Measurements from ENCODE around the gene CCT6B.
A peak's percentile ranks its signal among the peaks of the same experiment; 100 is the strongest.
"Not testable (repeated sequence)": the region's sequence is repeated elsewhere in the genome, so short reads cannot be mapped to it uniquely, and the experiment has no call there.

Gene CCT6B

DNA sequence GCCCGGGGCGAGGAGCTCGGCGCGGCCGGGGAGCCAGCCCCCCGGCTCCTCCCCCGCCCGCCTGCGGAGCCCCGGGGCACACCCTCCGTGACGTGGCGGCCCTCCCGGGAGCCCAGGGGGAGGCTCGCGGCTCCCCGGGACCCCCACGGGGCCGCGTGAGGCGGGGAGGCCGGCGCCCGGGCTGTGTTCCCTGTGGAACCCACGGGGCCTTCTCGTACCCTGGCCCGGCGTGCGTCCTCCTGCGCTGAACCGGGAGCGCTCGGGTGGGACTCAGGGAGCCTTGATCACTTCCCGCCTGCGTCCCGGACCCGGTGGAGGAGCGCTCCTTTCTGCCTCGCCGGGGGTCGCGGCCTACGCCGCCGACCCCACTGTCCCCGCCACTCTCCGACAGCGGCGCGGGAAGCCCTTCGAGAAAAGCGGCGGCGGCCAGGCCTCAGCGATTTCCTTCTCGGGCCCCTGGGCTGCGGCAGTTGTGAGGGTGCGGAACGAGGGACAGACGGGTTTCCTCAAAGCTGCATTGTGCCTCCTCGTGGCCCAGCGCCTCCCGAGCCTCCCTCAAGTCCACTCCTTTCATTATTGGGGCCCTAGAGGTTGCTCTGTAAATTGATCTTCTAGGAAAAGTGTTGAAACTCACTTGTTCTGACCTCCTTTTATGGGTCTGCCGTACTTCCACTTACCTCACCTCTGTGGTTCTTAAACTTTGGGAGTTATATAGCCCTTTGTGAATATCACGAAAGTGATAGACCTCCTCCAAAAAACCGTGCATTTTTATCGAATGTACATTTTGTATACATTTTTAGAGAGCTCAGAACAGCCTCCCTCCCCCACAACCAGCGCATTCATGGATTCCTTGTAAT is 19.6 kb upstream of the CCT6B start:
- peak; percentile 55 for DNase-seq (ENCODE audit: low read depth)

DNA sequence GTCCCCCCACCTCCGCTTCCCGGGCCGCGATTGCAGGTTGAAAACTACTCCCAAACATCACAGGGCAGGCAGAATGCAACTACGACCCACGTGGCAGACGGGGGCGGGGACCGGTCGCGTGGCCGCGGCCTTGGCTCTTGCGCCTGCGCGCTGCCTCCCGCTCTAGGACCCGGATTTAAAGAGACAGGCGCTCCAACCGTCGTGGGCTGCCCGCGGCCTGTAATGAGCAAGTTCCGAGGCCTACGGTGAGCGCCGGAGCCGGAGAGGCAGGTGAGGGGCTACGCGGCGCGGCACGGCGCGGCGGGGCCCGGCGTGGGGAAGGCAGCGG is 19.1 kb upstream of the CCT6B start, which contains the start of gene LIG3:
Gene LIG3, plus strand, starts transcription at position 160 of the 328 bp plus-strand sequence. CDS start 2,494 bp downstream, outside the sequence.
- DNase-seq (ENCODE audit: low read depth): peak; percentile 90

DNA sequence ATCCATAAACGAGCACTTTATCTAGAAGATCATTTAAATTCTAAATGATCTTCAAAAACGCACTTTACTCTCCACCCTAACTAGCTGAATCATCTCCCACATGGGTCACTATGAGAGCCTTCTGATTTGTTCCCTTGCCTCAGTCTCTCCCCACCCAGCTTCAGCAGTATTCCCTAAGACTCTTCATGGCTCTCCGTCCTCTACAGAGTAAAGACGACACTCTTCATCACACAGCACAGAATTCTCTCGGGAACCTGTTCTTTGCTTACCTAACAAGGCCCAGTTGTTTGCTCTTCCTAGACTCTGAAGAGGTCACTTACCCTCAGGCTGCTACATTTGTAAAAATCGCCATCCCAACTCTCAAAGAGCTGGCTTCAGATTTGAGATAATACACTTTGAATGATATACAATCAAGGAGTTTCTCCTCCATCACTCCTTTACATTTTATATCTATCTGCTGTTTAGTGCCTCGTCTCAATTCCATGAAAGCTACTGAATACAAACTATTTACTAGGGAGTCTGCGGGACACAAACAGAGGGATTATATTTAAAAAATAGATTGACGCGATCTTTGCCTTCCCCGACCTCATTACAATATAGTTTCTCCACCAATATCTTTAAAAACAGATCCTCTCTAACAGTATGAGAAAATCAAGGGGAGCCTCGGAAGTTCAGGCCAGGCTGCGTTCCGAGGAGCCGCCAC is 18.5 kb upstream of the CCT6B start:
- no peak for DNase-seq (ENCODE audit: low read depth)

DNA sequence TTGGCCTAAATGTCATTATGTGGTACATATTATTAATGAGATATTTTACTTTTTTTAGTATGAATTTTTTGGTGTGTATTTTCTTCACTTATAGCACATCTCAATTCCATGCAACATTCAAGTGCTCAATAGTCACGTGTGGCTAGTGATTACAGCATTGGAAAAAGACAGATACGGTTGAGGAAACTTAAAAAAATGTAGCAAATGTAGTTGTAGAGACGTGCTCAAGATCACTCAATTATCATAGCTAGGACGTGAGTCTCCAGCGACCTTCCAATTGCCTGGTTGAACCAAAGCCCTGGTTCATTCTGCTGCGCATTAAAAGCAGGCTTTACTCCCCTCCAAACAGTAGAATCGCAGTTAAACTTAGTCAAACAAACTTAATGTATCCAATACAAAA is 17.9 kb upstream of the CCT6B start:
- no peak for DNase-seq (ENCODE audit: low read depth)

DNA sequence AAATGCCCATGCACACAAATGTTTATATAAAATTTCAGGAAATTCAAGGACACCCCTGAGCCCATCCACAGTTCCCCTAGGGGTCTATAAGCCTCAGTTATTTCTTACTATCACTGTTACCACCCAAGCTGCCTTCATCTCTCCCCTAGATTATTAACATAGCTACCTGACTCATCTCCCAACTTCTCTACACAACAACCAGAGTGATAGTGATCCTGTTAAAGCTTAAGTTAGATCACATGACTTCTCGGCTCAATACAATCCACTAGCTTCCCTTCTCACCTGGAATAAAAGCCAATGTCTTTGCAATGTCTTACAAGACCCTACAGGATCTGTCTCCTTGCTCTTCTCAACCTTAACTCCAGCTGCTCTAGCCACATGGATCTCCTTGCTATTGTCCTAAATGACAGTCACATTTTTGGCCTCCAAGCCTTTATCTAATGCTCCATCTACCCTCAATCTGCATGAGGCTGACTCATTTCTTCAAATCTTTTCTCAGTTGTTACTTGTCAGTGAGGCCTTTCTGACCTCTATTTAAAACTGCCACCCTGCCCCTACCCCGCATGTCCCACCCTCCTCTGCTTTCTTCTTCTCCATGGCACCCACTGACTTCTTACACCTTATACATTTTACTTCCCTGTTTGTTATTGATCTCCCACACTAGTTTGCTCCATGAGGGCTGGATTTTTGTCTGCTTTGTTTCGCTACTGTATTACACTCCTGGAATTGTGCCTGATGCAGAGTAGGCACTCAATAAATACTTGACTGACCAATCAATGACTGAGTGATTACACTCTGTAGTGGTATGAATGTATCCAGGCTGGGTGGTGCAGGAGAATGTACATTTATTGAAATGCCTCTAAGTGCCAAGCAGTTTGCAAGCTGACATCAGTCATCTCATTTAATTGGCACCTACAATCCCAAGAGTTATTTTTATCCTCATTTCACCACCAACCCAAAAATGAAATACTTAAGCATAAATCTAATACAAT is 13.8 kb upstream of the CCT6B start:
- no peak for DNase-seq (ENCODE audit: low read depth)

DNA sequence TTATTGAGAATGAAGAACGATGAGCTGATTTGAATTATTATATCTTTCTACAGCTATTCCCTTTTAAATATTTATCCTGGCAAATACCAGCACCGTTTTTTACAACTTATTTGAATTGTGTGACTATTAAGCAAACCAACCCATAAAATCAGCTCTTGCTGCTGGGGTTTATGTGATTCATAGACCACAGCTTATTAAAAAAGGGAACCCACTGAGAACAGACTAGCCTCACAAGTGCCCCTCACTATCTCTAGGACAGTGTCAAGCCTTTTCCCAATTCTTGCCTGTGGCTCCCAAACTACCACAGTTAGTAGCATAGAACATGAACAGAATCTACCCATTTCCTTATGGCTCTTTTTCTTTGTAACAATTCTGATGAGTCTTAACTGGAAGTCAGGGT is 12.9 kb upstream of the CCT6B start:
- no peak for DNase-seq (ENCODE audit: low read depth)

DNA sequence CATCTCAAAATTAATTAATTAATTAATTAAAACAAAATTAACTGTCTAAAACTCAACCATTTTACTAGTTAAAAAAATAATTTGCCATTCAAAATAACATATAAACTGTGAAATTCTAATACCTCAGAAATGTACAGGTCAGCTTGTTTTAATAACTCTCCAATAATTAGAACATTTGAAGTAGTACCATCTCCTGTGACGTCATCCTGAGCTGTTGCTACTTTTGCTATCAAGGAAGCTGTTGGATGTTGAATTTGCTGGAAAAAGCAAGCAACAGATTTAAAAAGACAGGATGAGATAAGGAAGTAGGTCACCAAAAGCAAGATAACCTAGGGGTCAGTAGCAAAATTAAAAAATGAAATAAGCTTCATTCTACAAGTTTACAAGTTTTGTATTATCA is 2.8 kb downstream of the CCT6B start:
- DNase-seq (ENCODE audit: low read depth): no peak

DNA sequence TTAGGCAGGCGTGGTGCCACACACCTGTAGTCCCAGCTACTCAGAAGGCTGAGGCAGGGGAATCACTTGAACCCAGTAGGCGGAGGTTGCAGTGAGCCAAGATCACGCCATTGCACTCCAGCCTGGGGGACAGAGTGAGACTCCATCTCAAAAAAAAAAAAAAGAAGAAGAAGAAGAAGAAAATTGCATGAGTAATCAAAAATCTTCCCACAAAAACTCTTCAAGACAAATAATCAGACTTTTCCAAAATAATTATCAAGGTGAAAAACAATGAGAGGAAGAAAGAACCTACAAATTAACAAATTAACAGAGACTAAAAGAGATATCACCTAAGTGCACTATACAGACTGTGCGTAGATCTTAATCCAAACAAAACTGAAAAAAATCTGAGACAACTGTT is 10.5 kb downstream of the CCT6B start:
- not testable (repeated sequence) for DNase-seq (ENCODE audit: low read depth)

DNA sequence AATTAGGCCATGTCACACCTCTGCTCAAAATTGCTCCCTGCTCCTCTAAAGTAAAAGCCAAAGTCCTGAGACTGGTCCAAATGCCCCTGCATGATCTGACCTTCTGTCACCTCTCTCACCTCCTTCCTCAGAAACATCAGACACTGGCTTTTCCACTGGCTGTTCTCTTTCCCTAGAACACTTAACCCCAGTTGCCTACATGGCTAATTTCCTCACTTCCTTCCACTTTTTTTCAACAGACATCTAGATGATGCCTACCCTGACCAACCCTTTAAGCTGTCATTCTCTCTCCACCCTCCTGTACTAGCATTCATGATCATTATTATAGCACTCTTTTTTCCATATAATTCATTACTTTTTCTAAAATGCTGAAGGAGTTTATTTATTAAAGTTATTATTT is 31.0 kb downstream of the CCT6B start:
- DNase-seq (ENCODE audit: low read depth): no peak

DNA sequence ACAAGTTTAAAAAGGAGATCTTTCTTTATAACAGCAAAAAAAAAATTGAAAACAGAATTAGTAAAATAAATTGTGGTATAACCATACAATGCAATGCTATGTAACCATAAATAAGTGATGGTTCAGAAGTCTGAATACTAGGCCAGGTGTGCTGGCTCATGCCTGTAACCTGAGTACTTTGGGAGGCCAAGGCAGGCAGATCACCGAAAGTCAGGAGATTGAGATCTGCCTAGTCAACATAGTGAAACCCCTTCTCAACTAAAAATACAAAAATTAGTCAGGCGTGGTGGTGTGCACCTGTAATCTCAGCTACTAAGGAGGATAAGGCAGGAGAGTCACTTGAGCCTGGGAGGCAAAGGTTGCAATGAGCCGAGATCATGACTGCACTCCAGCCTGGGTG is 34.6 kb downstream of the CCT6B start:
- DNase-seq (ENCODE audit: low read depth): no peak

DNA sequence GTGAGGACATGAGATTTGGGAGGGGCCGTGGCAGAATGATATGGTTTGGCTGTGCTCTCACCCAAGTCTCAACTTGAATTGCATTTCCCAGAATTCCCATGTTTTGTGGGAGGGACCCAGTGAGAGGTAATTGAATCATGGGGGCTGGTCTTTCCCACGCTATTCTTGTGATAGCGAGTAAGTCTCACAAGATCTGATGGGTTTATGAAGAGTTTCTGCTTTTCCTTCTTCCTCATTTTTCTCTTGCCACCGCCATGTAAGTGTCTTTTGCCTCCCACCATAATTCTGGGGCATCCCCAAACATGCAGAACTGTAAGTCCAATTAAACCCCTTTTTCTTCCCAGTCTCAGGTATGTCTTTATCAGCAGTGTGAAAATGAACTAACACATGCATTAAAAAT is 40.6 kb downstream of the CCT6B start:
- no peak for DNase-seq (ENCODE audit: low read depth)

DNA sequence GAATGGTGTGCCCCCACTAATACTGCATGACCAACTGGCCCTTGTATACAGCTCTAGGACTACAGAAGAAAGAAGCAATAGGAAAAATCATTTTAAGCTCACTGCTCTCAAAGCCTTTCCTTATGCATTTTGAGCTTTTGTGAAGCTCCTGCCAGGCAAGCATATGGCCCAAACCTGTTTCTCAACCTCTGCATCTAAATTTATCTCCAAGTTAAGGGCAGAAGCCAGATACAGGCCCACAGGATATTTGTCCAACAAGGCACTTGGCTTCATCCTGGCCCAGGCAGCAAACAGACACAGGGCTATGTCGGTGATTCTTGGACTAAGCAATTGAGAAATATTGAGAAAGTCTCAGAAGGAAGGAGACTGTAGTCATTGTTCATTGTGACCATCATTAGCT is 43.9 kb downstream of the CCT6B start:
- no peak for DNase-seq (ENCODE audit: low read depth)

DNA sequence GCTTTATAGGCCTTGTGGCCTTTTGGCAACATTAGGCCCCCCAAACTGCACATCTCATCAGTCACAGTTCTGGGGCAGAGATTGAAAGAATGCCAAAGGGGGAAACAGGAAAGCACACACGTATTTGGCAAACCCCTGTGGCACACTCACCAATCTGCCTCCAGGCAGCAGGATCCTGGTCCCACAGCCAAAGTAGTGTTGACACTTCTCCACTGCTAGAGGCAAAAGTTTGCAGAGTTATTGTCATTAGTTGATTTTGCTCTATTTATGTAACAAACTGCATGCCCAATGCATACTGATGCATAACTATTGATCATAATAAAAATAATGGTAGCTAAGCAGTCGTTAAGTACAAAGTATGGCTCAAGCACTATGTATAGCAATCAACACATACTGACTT is 45.1 kb downstream of the CCT6B start:
- no peak for DNase-seq (ENCODE audit: low read depth)

DNA sequence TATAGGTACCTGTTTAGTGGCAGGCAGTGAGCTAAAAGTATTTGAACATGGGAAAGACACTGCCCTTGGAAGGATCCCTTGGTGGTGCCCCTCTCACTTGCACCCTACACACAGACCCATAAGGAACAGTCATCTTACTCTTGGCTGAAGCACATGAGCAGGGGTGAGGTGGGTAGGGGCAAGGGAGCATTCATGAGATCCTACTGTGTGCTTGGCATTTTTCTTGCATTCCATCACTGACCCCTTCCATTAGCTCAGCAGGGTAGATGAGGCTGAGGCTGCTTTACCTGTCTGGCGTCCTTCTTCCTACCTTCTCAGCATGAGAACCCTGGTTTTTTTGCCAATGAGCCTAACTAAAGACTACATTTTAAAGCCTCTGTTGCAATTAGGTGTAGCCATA is 48.3 kb downstream of the CCT6B start:
- no peak for DNase-seq (ENCODE audit: low read depth)

DNA sequence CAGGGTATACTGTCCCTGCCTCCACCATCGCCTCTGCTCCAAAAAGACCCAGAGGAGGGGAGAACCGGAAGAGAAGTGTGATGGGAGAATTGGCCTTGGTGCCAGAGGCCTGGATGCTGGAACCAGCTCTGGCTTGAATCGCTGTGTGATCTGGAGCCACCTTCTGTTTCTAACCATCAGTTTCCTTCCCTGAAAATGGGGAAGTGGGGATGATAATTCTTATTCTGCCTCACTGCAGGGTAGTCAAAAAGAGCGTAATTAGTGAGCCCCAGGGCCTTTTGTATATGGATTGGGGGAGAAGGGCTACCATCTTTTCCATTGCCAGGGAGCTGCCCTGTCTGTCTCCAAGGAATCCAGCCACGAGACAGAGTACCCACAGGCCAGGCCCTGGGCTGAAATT is 52.2 kb downstream of the CCT6B start:
- no peak for DNase-seq (ENCODE audit: low read depth)

DNA sequence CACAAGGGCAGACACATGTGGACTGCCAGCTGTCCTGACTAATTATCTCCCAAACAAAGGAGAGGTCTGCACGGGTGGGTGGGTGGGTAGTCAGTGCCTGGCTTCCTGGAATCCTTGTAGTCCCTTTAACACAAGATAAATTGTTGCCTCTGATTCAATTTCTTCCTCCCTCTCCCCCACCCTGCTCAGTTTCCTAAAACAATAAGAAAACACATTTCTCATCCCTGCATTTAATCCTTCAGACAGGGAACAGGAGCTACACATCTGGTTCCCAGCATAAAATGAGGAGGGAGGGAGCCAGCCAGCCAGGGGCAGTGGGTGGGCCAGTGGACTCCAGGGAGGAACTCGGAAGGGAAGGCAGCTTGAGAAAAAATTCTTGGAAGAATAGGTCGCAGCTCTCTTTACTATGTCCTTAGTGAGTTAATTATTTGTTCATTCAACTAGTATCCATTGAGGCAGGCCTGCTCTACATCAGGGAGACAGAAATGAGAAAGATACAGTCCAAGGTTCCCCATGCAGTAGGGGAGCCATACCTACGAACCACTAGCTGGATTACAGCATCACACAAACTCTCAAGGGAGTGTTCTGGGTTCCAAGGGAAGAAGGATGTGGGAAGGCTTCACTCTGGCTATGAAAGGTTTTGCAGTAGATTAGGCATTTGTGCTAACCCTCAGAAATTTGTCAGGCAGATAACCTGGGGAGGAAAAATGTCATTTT is 58.3 kb downstream of the CCT6B start:
- no peak for DNase-seq (ENCODE audit: low read depth)

DNA sequence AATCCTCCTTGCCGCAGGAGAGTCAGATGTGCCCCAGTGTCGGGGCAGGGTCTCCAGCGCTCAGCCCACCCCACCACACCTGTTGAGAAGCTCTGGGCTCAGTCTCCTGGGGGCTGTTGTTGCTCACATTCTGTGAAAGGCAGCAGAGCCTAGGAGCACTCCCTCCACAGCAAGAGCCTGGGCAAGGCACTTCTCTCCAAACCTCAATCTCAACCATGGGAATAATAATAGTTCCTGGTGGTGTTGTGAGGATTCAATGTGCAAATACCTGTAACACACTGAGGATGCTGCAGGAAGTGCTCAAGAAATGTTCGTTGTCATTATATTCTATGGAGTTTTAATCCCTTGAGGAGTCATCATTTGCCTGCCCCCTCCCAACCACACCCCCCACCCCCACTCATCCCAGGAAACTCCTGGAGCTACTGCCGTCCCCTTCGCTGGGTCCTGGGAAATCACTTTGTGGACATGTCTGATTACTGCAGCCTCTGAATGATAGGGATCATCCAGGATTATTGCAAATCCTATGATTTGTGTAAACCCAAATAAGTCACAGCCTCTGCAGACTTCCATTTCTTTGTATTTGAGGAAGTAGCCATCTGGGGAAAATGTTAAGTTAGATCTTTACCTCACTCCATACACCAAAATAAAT is 61.5 kb downstream of the CCT6B start:
- no peak for DNase-seq (ENCODE audit: low read depth)

DNA sequence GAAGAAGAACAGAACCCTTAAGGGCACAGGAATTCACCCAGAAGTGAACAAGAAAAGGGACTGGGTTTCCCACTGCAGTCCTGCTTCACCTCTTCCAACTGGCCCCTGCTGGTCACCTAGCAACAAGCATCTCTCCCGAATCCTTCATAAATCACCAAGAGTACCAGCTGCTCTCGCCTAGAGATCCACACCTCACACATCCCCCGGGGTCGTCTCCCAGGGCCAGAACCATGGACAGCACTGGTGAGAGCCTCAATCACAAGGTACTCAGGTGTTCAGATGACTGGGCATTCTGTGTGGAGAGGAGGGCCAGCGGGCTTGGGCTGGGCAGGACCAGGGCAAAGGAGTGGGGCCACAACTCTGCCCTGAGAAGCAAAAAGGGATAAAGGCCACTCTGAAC is 65.9 kb downstream of the CCT6B start:
- no peak for DNase-seq (ENCODE audit: low read depth)

DNA sequence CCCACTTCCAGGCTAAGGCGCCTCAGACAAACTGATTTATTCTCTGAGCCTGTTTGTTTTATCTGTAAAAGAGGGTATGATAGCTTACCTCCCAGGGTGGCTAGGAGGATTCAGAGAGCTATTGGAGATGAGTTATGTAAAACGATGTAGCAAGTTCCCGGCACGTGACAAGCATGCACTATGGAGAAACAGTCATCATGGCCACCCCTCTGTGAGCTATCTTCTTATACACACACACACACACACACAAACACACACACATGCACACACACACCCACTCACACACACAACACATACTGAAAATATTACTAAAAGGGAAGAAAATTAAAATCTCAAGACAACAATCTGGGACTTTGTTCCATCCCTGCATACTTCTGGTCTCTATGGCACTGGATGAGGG is 66.3 kb downstream of the CCT6B start:
- DNase-seq (ENCODE audit: low read depth): no peak

DNA sequence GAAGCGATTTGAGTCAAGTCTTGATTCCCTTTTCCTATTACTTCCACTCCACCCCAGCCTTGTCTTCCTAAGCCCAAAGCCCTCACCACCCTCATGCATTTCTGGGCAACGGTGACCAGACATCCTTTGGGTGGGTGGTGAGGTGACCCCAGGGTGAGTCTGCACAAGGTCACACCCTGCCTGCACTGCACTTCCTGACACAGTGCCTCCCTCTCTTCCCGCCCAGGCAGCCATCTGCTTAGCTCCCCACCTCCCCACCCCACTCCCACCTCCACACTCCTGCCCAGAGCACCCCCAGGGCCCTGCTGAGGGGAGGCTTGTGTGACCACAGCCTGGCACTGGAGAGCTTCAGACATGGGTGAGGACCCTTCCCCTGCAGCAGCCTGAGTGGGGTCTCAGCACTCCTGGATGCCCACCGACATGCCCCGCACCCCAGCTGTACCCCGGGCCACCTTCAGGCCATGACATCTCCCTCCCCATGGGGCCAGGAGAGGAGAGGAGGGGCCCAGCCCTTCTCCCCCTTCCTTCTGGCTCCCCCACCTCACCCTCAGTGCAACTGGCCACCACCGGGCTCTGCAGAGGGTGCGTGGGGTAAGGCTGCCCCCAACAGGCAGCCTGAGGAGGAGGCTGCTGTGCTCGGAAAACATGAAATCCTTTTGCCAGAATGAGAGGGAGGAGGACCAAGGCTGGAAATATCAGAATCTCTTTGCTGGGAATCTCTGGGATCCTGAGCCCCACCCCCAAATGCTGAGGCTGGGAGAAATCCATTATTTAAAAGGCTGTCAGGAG is 68.6 kb downstream of the CCT6B start:
- no peak for DNase-seq (ENCODE audit: low read depth)
